Measurements from ENCODE around the gene RNU1-3. TPM values are rescaled to one million over a fixed set of nuclear protein-coding genes. Genes with fewer than 3 reads are reported as not detected.
A peak's percentile ranks its signal among the peaks of the same experiment; 100 is the strongest.

Gene RNU1-3
- total and polyA plus RNA-seq, 9 of the 15 experiments (the other 6 are each of a cell fraction or from before 2014, with no cell fraction given), result under 0.01 to 32,823 (median 2,538) TPM; not detected in 4

- TF ChIP-seq, protein P1, sequence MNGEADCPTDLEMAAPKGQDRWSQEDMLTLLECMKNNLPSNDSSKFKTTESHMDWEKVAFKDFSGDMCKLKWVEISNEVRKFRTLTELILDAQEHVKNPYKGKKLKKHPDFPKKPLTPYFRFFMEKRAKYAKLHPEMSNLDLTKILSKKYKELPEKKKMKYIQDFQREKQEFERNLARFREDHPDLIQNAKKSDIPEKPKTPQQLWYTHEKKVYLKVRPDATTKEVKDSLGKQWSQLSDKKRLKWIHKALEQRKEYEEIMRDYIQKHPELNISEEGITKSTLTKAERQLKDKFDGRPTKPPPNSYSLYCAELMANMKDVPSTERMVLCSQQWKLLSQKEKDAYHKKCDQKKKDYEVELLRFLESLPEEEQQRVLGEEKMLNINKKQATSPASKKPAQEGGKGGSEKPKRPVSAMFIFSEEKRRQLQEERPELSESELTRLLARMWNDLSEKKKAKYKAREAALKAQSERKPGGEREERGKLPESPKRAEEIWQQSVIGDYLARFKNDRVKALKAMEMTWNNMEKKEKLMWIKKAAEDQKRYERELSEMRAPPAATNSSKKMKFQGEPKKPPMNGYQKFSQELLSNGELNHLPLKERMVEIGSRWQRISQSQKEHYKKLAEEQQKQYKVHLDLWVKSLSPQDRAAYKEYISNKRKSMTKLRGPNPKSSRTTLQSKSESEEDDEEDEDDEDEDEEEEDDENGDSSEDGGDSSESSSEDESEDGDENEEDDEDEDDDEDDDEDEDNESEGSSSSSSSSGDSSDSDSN (IDR thresholded peaks at IDR 0.05; ENCODE audit: borderline replicate concordance in 1 of 2, low read depth in 2 of 2, low read length in 2 of 2), result no peak
- no peak for TF ChIP-seq HEY1 (CRISPR knock-in tag; IDR thresholded peaks at IDR 0.05; ENCODE audit: borderline replicate concordance)
- TF ChIP-seq, protein P2, sequence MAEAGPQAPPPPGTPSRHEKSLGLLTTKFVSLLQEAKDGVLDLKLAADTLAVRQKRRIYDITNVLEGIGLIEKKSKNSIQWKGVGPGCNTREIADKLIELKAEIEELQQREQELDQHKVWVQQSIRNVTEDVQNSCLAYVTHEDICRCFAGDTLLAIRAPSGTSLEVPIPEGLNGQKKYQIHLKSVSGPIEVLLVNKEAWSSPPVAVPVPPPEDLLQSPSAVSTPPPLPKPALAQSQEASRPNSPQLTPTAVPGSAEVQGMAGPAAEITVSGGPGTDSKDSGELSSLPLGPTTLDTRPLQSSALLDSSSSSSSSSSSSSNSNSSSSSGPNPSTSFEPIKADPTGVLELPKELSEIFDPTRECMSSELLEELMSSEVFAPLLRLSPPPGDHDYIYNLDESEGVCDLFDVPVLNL (CRISPR knock-in tag; IDR thresholded peaks at IDR 0.05; ENCODE audit: low read depth), result no peak
- TF ChIP-seq ZNF444 (CRISPR knock-in tag; IDR thresholded peaks at IDR 0.05), result no peak
- TF ChIP-seq ZNF384 (IDR thresholded peaks at IDR 0.05; ENCODE audit: low read depth, low read length), result peak; percentile 64; the same call in 1 of the 2 replicates
- TF ChIP-seq ZNF695 (CRISPR knock-in tag; IDR thresholded peaks at IDR 0.05), result no peak
- TF ChIP-seq ETS2 (tag; IDR thresholded peaks at IDR 0.05; ENCODE audit: borderline replicate concordance, poor library complexity, severe bottlenecking), result no peak
- peak; percentile 64 for TF ChIP-seq JUND (IDR thresholded peaks at IDR 0.05; ENCODE audit: borderline replicate concordance, low read depth, low read length)
- no peak; the same call in 2 of the 3 replicates for TF ChIP-seq JUND (tag; IDR thresholded peaks at IDR 0.05; ENCODE audit: borderline replicate concordance, low read depth, low read length)
- no peak for TF ChIP-seq TAF7 (tag; IDR thresholded peaks at IDR 0.05)
- TF ChIP-seq MTA3 (IDR thresholded peaks at IDR 0.05; ENCODE audit: borderline replicate concordance), result 0 out of 2 replicates have a peak, but pooled peaks have one; percentile 22
- no peak for TF ChIP-seq GABPA (tag; conservative IDR thresholded peaks at IDR 0.05; ENCODE audit: low read depth)
- TF ChIP-seq NFIX (CRISPR knock-in tag; IDR thresholded peaks at IDR 0.05; ENCODE audit: low read depth), result no peak
- no peak for TF ChIP-seq ZNF76 (CRISPR knock-in tag; IDR thresholded peaks at IDR 0.05; ENCODE audit: borderline replicate concordance)
- TF ChIP-seq, protein P3, sequence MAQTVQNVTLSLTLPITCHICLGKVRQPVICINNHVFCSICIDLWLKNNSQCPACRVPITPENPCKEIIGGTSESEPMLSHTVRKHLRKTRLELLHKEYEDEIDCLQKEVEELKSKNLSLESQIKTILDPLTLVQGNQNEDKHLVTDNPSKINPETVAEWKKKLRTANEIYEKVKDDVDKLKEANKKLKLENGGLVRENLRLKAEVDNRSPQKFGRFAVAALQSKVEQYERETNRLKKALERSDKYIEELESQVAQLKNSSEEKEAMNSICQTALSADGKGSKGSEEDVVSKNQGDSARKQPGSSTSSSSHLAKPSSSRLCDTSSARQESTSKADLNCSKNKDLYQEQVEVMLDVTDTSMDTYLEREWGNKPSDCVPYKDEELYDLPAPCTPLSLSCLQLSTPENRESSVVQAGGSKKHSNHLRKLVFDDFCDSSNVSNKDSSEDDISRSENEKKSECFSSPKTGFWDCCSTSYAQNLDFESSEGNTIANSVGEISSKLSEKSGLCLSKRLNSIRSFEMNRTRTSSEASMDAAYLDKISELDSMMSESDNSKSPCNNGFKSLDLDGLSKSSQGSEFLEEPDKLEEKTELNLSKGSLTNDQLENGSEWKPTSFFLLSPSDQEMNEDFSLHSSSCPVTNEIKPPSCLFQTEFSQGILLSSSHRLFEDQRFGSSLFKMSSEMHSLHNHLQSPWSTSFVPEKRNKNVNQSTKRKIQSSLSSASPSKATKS (CRISPR knock-in tag; IDR thresholded peaks at IDR 0.05), result no peak
- TF ChIP-seq NFXL1 (CRISPR knock-in tag; IDR thresholded peaks at IDR 0.05), result no peak
- TF ChIP-seq, protein P4, sequence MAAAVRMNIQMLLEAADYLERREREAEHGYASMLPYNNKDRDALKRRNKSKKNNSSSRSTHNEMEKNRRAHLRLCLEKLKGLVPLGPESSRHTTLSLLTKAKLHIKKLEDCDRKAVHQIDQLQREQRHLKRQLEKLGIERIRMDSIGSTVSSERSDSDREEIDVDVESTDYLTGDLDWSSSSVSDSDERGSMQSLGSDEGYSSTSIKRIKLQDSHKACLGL (CRISPR knock-in tag; IDR thresholded peaks at IDR 0.05; ENCODE audit: borderline replicate concordance, poor library complexity, severe bottlenecking), result no peak
Measured at GRCh38 chr1:16677552-16678431, 11.0 kb upstream of the RNU1-3 start (continued).
